HG02981 (cell line): ENCODE results near the gene DENND1A.
"Not testable (repeated sequence)": the region's sequence is repeated elsewhere in the genome, so short reads cannot be mapped to it uniquely, and the experiment has no call there.

Experiments
- ATAC-seq: cut with Tn5 transposase; IDR thresholded peaks from one replicate; pipeline ENCODE4 v1.9.1; 2021; ENCODE audit warnings: mild to moderate bottlenecking, moderate library complexity; ENCODE audit not compliant: unreplicated experiment

DENND1A gene

GRCh38 chr9:123407217-123407851 is 522.6 kb downstream of the DENND1A start:
- no peak for ATAC-seq

- ATAC-seq, result no peak
Measured at GRCh38 chr9:123406691-123407216, 523.2 kb downstream of the DENND1A start.

GRCh38 chr9:123406016-123406415 is 523.9 kb downstream of the DENND1A start:
- no peak for ATAC-seq

- no peak for ATAC-seq
Measured at GRCh38 chr9:123402981-123403509, 526.9 kb downstream of the DENND1A start.

- no peak for ATAC-seq
Measured at GRCh38 chr9:123401879-123402513, 527.9 kb downstream of the DENND1A start.

GRCh38 chr9:123400926-123401503 is 528.9 kb downstream of the DENND1A start:
- ATAC-seq, result no peak

GRCh38 chr9:123399803-123400378 is 530.0 kb downstream of the DENND1A start:
- no peak for ATAC-seq

DNA sequence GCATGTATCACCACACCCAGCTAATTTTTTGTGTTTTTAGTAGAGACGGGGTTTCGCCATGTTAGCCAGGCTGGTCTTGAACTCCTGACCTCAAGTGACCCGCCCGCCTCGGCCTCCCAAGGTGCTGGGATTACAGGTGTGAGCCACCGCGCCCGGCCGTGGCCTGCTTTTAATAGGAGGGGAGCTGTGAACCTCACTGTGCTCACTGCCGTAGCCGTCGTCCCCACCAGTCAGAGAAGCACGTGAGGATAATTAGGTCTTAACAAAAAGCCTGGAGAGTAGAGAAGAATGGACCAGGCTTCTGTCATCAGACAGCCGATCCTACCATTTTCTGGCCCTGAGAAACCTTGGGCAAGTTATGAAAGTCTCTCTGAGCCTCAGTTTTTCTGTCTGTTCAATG is 531.0 kb downstream of the DENND1A start:
- not testable (repeated sequence) for ATAC-seq

DNA sequence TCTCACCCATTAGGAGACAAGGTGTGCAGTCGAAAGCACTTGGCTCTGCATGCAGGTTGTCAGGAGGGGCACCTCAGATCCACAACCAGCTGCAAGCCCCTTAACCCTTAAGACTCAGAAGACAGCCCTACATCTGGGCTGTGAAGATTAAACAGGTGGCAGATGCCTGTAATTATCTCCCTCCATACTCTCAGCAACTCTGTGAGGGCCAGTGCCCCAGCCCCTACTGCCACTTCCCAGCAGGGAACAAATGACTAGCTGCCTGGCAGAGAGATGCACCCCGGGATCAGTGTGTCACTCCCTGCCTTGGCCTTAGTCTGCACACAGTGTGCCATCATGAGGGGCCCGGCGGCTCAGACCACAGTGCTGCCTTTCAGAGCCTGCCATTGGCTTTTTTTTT is 532.0 kb downstream of the DENND1A start:
- no peak for ATAC-seq

GRCh38 chr9:123395689-123396511 is 534.0 kb downstream of the DENND1A start:
- ATAC-seq, result no peak

GRCh38 chr9:123395276-123395688 is 534.6 kb downstream of the DENND1A start:
- ATAC-seq, result no peak

DNA sequence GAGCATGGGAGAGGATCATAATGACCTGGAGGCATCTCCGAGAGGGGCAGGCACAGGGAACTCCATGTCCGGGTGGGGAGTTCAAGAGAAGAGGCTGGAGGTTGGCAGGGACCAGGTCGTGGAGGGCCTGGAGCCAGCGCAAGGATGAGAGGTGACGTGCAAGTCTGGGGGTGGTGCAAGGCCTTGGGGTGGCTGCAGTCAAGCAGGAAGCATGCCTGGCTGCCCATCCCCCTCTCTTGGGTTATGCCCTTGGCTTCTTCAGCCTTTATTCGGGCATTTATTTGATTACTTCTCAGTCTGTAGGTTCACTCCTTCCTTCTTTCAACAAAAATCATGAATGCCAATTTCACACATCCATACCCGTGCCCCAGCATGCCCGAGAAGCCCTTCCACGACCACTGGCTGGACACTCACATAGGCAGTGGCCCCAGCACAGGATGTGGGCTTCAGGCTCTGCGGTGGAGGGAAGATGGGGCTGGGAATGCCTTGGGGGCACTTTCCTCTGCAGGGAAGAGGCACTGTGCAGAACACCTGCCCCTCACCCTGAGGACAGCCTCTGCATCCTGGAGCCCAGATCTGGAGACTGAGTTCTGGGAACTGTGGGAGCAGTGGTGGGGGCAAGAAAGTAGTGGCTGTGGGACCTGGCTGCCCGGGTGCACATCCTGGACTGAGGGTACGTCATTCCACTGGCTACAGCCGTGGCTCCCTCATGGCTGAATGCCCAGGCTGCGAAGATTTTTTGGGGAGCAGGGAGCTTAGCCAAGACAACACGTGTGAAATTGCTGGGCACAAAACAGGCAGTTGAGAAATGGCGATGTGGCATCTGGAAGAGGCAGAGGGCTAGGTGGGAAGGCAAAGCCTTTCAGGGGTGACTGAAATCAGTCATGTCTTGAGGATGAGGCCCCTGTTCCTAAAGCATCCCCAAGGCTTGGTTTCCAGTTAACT is 535.4 kb downstream of the DENND1A start:
- no peak for ATAC-seq

DNA sequence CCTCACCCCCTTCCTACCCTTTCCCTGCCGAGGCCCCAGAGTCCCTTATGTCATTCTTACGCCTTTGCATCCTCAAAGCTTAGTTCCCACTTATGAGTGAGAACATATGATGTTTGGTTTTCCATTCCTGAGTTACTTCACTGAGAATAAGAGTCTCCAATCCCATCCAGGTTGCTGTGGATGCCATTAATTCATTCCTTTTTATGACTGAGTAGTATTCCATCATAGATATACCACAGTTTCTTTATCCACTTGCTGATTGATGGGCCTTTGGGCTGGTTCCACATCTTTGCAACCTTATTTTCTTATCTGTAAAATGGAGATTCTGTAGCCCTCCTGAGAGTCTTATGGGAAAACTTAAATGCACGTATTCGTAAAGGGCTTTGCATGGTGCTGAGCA is 537.1 kb downstream of the DENND1A start:
- no peak for ATAC-seq

DNA sequence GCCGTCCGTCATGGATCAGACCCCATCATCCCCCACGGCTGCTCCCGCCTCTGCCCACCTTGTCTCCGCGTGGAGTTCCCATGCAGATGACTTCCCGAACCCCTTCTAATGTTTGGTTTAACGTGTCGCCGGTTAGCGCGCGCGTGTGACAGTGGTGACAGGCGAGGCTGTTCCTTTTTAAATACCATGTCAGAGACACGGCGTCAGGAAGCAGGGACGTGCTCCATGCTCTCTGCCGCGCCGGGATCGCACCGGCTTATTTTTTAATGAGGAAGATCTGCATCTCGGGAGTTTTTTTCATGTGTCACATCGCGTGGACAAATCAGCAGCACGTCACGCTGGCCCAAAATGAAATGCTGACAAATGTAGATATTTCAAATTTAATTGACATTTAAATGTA is 538.0 kb downstream of the DENND1A start:
- ATAC-seq, result no peak

DNA sequence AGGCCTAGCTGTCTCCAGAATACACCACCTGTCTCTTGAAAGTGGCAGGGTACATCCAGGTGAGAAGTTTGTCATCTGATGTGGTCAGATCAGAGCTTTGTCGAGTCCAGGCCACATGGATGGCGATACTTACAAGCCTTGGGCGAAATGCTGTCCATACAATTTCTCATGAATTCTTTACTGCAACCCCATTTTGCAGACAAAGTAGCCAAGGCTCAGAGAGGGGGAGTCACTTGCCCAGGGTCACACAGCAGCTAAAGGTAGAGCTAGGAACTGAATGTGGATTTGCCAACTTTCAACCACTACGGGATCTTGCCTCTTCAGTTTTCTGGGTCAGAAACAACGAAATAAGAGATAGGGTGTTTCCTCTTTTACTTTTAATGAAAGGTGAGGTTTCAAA is 538.7 kb downstream of the DENND1A start:
- ATAC-seq, result no peak

GRCh38 chr9:123390337-123391135 is 539.4 kb downstream of the DENND1A start:
- ATAC-seq, result no peak

- no peak for ATAC-seq
Measured at GRCh38 chr9:123389698-123390097, 540.2 kb downstream of the DENND1A start.

DNA sequence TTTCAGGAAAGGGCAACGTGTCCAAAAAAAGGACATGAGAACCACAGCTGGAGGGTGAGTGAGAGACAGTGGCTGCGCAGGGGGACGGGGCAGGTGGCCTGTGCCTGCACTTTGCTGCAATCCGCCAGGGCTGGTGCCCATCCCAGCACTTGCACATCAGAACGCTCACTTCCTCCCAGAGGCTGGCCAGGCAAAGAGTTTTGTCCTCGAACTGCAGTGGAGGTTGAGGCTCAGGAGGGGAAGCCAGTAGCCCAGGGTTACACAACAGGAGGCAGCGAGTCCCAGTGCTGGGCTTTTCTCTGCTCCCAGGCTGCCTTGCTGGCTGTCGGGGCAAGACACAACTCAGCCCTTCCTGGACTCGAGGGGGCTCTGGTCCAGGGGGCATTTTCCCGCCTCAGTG is 540.9 kb downstream of the DENND1A start:
- ATAC-seq, result no peak

DNA sequence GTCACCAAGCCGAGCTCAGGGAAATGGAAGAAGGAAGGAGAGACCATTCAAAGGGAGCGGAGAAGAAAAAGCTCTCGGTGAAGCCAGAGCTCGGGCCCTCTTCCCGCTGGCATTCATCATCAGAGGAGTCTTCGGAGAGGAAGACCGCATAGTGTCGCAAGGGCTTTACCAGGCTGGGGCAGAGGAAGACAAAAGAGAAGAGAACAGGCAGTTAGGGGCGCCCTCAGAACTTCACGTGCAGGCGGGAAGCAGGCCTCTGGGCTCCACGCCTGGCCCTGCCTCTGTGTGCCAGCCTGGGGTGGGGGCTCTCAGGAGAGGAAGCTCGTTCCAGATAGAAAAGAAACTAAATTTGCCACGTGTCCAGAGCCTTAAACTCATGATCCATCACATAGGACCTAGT is 542.2 kb downstream of the DENND1A start:
- ATAC-seq, result no peak
